Fibroblast of gingiva (primary cell): ENCODE results near the gene LMO7.
"Not testable (repeated sequence)": the region's sequence is repeated elsewhere in the genome, so short reads cannot be mapped to it uniquely, and the experiment has no call there.

Experiments used
- DNase-seq: peaks from one replicate; pipeline ENCODE4 v3.0.0-alpha.2; 2011; ENCODE audit warnings: low read depth

LMO7 gene

GRCh38 chr13:75743072-75743471, 106.9 kb downstream of the LMO7 start:
- not testable (repeated sequence) for DNase-seq

- DNase-seq = peak; percentile 20
Observed at GRCh38 chr13:75744127-75744526, 108.0 kb downstream of the LMO7 start.

- DNase-seq = no peak
Observed at GRCh38 chr13:75745387-75745786, 109.3 kb downstream of the LMO7 start.

GRCh38 chr13:75748874-75749273, 112.7 kb downstream of the LMO7 start:
- DNase-seq = no peak

GRCh38 chr13:75749407-75749806, 113.3 kb downstream of the LMO7 start:
- DNase-seq = peak; percentile 91

GRCh38 chr13:75751350-75751749, 115.2 kb downstream of the LMO7 start:
- DNase-seq = no peak

- no peak for DNase-seq
Observed at GRCh38 chr13:75752826-75753225, 116.7 kb downstream of the LMO7 start.

- DNase-seq = no peak
Observed at GRCh38 chr13:75754936-75755335, 118.8 kb downstream of the LMO7 start.

- no peak for DNase-seq
Observed at GRCh38 chr13:75757336-75757735, 121.2 kb downstream of the LMO7 start.

- no peak for DNase-seq
Observed at GRCh38 chr13:75759531-75759930, 123.4 kb downstream of the LMO7 start.

GRCh38 chr13:75760131-75761021, 124.2 kb downstream of the LMO7 start:
- no peak for DNase-seq

- DNase-seq = no peak
Observed at GRCh38 chr13:75761369-75761768, 125.2 kb downstream of the LMO7 start.

GRCh38 chr13:75762076-75762937, 126.2 kb downstream of the LMO7 start:
- DNase-seq = no peak

- DNase-seq = no peak
Observed at GRCh38 chr13:75762955-75763354, 126.8 kb downstream of the LMO7 start.

GRCh38 chr13:75763512-75763911, 127.4 kb downstream of the LMO7 start:
- no peak for DNase-seq

GRCh38 chr13:75764251-75764925, 128.3 kb downstream of the LMO7 start:
- DNase-seq = no peak

- no peak for DNase-seq
Observed at GRCh38 chr13:75764926-75765310, 128.8 kb downstream of the LMO7 start.

- DNase-seq = no peak
Observed at GRCh38 chr13:75766636-75767035, 130.5 kb downstream of the LMO7 start.

- no peak for DNase-seq
Observed at GRCh38 chr13:75769141-75769905, 133.2 kb downstream of the LMO7 start.

- no peak for DNase-seq
Observed at GRCh38 chr13:75770164-75770563, 134.0 kb downstream of the LMO7 start.

- DNase-seq = no peak
Observed at GRCh38 chr13:75770592-75771011, 134.5 kb downstream of the LMO7 start.

- no peak for DNase-seq
Observed at GRCh38 chr13:75771226-75771625, 135.1 kb downstream of the LMO7 start.
